Stimulated activated CD4-positive, alpha-beta T cell treated with anti-CD3 and anti-CD28 coated beads, TNF-alpha, amount 100 ng/mL, for 24 hours (primary cell): ENCODE data around the gene R3HDML.
"Not testable (repeated sequence)": the region's sequence is repeated elsewhere in the genome, so short reads cannot be mapped to it uniquely, and the experiment has no call there.

Experiments
- DNase-seq, 3 experiments: peaks; one replicate each; pipeline ENCODE4 v3.0.0-alpha.2; 2020; ENCODE audit warnings: low read depth in 3 of 3

The R3HDML gene

DNA sequence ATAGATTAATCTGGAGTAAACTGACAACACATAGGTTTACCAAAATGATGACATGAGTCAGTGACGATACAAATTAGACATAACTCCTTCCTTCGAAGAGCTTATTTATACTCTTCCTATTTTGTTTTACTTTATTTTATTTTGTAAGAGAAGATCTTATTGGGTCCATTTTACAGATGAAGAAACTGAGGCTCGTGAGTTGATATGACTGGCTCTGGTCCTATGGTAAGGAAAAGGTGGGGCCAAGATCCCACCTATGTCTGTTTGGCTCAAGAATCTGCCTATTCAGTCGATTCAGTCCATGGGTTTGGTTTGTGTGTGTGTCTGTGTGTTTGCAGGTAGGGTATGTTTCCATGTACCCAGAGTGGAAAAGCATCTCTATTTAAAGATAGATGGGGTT lies 8.4 kb upstream of the R3HDML start:
- no peak for DNase-seq

DNA sequence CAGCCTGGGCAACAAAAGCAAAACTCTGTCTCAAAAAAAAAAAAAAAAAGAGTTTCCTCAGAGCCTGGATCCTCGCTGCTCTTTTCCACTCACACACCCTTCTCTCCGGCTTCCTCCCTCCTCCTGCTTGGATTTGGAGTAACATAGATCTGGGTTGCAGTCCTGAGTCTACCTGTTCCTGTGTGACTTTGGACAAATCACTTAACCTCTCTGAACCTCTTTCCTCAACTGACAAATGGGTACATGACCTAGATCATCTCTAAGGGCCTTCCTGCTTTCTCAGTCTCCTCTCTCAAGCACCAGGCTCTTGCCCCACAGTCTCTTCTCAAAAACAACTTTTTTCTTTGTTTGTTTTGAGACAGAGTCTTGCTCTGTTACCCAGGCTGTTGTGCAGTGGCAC lies 5.6 kb upstream of the R3HDML start:
- DNase-seq: no peak

DNA sequence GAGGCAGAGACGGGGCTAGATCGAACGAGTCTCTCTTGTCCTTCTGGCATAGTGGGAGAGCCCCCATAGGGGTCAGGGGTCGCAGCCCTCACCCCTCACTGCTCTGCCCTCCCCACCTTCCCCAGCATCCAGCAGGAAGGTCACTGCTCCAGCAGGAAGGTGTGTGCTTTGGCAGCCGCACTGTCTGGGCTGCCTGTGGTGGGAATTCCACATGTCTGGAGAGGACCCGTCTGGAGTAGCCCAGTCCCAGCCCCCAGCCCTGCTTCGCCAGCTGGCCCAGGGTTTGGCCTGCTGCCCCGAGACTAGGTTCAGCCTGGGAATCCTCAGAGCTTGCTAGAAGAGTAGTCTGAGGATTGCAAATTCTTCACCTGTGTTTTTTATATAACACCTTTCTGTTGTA lies 2.5 kb upstream of the R3HDML start:
- DNase-seq: no peak

DNA sequence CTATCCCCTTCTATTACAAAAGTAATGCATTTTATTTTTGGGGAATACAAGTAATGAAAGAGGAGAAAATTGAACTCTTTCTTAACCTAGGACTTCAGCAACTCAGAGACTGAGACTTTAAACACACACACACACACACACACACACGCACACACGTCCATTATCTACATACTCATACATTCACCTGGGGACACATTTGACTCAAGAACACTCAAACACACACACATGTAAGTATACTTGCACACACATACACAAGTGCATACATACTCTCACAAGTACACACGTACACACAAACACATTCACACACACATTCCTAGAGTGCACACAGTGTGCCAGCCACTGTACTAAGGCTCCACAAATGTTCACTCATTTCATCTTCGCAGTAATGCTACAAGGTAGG lies 2.1 kb upstream of the R3HDML start:
- DNase-seq: no peak

DNA sequence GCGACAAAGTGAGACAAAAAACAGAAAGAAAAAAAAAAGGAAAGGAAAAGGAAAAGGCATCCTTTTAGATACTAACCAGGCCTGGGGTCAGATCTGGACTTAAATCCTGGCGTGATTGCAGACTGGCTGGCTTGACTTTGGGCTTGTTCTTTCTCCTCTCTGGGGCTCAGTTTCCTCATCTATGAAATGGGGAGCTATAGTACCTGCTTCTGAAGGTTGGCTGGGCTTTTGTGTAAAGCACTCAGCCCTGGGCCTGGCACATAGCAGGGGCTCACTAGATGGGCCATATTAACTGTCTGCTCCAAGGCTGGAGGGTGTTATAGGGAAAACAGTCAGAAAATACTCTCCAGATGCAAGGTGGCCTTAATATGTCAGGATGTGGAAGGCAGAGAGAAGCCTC lies 1.2 kb upstream of the R3HDML start:
- no peak for DNase-seq

DNA sequence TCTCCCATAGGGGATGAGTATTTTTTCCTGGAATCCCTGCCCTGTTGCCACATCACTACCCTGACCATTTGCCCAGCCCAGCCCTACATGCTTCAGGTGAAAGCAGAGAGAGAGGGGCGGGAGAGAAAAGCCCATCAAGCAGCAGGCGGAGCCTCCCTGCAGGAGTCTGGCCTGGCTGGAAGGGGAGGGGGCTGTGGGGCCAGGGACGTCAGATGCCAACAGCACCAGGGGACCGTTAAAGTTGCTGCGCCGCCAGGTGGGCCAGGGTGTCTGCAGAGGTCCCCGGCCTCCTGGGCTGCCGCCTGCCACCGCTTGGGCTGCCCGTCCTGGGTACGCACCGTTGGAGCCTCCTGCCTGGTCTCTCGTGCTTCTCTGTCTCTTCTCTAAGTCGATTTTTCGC lies 757 bp upstream of the R3HDML start:
- no peak for DNase-seq

DNA sequence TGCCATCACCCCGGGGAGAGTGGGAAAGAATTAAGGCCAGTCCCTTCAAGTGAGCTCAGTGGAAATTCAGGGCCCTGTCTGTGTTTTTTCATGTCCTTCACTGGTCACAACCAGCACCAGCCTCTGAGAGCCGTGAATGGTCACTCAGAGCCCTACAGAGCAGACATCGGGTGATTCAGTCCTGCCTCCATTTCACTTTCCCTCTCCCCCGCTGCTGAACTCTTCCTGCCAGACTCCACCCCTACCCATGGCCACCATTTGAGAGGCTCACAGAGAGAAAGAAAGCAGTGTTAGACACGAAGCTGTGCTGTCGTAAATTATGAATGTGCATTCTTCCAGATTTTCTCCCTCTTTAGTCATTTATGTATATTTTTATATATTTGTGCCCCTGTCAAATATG lies 5.4 kb downstream of the R3HDML start:
- no peak for DNase-seq

DNA sequence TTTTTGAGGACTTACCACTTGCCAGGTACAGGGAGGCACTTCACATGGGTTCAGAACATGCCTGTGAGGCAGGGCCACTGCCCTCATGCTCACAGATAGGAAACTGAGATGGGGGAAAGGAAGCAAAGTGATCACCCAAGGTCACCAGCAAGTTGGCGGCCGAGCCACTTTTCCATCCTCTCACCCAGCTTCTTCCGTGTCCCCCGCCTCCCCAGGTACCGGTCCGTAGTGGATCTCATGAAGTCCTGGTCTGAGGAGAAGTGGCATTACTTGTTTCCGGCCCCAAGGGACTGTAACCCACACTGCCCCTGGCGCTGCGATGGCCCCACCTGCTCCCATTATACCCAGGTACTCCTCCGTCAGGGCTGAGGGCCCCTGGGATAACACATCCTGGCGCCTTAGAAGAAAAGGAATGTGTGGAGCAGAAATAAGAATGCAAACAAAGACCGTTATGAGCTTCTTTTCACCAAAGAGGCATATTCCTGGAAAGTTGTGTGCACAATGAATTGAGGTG lies 6.4 kb downstream of the R3HDML start:
- DNase-seq: no peak

DNA sequence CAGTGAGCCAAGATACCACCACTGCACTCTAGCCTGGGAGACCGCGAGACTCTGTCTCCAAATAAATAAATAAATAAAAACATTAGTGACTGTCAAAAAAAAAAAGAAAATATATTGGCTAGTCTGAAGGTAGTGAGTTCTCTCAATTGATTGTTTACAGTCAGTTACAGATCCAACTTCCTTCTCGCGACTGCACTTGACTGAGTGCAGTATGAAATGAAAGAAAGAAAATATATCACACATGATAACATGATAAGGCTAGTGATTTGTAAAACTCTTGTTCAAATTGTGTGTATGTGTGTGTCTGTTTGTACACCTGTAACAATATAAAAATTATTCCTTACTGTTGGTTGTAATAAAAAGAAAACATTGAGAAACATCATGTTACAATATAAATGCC lies 7.9 kb downstream of the R3HDML start:
- DNase-seq: no peak

DNA sequence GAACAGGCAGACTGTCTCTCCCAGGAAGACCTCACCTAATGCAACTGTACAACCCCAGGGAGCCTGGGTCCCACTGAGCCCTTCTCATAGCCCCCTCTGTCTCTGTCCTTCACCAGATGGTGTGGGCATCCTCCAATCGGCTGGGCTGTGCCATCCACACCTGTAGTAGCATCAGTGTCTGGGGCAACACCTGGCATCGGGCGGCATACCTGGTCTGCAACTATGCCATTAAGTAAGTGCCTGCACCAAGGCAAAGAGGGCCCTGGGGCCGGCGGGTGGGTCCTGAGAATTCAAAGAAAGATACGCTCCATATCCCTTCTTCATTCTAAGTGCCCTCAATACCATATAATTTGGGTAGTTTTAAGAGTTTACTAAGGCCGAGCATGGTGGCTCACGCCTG lies 8.3 kb downstream of the R3HDML start:
- no peak for DNase-seq

DNA sequence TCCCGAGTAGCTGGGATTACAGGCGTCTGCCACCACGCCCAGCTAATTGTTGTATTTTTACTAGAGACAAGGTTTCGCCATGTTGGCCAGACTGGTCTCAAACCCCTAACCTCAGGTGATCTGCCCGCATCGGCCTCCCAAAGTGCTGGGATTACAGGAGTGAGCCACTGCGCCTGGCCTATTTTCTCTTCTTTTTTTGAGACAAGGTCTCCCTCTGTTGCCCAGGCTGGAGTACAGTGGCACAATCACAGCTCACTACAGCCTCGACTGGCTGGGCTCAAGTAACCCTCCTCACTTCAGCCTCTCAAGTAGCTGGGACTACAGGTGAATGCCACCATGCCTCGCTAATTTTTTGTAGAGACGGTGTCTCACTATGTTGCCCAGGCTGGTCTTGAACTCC lies 9.1 kb downstream of the R3HDML start:
- DNase-seq: not testable (repeated sequence)

DNA sequence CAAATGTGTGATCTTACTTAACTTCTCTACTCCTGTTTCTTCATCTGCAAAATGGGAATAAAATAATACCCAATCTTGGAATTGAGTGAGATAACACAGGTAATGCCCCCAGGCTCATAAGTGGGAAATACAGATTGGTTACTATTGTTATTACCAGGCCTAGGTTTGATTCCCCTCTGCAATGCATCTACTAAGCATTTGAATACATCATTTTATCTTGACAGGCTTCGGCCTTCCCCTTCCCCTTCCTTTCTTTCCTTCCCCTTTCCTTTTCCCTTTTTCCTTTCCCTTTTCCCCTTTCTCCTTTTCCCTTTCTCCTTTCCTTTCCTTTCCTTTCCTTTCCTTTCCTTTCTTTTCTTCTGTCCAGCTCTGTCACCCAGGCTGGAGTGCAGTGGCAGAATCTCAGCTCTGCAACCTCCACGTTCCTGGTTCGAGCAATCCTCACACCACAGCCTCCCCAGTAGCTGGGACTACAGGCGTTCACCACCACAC lies 11.4 kb downstream of the R3HDML start:
- no peak for DNase-seq

DNA sequence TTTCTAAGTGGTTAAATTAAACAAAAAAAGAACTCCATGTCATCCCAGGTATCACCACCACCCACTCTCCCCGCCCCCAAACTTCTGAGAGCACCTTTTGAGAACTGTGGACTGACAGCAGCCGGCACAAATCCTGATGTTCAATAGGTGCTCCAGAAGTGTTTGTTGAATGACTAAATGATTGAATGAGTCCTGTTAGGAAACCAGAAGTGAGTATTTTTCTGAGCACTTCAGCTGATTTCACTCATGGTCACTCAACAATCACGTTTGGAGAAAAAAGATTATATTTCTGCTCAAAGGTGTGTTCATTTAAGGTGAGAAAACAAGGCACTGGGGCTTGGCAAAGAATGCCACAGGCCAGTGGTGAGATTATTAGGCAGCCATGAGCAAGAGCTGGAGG lies 12.5 kb downstream of the R3HDML start:
- DNase-seq: no peak

DNA sequence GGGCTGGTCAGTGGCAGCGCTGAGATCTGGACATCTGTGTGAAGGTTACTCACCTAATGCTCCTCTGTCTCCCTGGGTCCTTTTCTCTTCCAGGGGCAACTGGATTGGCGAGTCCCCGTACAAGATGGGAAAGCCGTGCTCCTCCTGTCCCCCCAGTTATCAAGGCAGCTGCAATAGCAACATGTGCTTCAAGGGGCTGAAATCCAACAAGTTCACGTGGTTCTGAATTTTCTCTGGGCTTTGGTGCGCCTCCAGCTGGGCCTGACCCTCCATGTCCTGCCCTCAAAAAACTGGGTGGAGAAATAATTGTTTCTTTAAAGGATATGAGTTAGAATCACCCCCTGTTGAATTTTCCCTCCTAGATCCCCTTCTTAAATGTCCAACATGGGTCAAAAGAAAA lies 13.7 kb downstream of the R3HDML start:
- no peak for DNase-seq

DNA sequence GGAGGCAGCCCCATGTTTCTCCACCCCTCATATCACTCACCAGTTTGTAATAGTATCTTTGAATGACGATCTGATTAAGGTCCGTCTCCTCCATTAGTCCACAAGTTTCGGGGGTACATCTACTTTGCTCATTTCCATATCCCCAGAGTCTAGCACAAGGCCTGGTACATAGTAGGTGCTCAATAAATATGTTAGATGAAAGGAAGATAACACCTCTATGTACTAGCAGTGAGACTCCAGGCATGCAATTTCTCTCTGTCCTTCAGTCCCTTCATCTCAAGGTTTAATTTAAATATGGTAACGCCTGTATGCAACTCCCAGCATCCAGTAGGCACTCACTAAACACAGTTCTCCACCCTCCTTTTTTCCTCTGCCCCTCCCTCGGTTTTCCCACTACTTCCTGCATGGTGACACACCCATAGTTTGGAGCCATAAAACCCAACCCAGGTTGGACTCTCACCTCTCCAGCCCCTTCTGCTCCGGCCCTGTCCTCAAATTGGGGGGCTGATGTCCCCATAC lies 18.2 kb downstream of the R3HDML start:
- DNase-seq: no peak

DNA sequence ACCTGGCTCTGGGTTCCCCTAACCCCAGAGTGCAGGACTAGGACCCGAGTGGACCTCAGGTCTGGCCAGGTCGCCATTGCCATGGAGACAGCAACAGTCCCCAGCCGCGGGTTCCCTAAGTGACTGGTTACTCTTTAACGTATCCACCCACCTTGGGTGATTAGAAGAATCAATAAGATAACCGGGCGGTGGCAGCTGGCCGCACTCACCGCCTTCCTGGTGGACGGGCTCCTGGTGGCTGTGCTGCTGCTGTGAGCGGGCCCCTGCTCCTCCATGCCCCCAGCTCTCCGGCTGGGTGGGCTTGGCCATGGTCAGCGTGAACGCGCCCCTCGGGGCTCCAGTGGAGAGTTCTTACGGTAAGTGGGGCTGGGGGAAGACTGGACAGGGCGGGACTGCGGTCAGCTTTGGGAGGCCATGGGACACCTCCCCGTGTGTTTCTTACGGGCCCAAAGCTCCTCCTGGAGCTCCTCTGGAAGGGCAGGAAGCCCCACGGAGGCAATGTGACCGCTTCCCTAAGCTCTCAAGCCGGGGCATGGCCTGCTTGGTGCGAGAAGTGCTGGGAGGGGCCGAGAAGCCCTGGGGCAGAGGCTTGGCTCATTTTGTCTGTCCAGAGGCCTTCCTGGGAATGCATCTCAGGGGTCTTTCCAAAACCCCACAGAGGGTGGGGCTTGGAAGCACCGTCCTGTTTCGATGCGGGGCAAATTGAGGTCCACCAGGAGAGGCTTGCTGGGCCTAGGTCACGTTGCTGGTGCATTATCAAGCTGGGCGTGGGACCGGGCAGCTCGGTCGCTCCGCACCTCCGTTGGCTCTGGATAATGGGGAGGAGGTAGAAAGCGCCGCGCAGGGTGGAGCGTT lies 18.9 kb downstream of the R3HDML start, which contains the start of gene HNF4A:
Gene HNF4A, plus strand, starts transcription at position 202 of the 855 bp plus-strand sequence. Its CDS starts 106 bp downstream, at position 308.
- no peak for DNase-seq

DNA sequence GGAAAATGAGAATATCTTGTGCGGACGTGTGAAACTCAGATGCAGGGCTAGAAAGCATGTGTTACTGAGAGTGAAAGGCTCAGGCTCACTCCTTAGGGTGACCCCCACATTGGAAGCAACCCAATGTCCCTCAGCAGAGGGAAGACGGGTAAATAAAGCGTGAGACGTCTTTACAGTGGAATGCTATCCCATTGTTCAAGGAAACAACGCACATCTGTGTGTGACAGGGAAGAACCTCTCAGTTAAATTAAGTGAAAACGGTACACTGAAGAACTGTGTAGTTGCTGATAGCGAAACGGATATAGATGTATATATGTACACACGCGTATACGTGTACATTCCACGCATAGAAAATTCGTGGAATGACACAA lies 19.5 kb downstream of the R3HDML start:
- no peak for DNase-seq

DNA sequence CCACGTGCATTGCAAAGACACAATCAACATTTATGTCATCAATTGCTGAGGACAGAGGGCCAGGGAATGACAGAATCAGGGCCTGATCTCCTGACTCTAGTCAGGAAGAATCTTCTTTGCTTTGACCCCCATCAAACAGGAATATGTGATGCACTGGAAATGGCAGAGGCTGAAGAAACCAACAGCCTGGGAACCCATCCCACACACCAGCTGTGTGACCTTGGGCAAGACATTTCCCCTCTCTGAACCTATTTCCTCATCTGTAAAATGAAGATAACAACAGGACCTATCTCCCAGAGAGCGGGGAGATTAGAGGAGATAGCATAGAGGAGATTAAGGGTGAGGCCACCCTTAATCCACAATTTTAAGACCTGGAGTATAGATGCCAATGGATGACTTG lies 20.2 kb downstream of the R3HDML start:
- DNase-seq: no peak

DNA sequence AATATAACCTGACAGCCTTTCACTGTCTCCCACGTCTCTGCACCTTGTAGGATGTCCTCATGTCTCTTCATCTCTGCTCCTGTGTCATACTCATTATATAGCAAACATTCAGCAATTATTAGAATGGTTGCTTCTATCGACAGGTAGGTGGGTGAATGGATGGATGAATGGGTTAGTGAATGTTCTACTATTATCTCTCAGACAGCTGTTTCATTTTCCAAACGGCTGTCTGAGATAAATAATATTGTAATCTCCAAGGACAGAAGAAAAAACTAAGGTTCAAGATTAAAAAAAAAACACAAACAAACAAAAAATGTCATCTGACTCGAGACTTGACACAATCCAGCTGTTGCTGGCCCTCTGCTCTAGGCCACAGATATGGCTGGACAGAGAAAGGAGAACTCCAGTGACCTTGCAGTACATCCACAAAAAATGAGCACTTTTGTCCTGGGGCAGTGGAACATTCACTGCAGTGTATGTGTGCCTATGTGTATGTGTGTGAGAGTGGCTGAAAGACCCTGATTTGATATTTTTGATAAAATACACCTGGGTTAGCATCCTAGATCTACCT lies 20.8 kb downstream of the R3HDML start:
- no peak for DNase-seq

DNA sequence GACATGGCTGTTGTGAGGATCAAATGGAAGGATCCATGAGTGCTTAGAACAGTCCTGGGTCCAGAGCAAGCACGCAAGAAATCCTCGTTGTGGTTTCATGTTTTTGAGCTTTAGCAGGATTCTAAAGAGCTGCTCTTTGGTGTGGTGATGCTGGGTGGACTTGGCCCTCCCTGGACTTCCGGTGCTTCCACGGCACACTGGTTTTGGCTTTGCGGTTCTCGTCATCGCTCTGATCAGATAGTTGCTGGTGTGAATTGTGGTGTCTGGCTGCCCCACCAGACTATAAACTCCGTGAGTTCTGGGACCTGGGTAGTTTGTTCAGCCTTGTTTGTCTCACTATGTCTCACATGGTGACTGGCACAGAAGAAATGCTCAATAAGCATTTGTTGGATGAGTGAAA lies 21.9 kb downstream of the R3HDML start:
- DNase-seq: no peak

DNA sequence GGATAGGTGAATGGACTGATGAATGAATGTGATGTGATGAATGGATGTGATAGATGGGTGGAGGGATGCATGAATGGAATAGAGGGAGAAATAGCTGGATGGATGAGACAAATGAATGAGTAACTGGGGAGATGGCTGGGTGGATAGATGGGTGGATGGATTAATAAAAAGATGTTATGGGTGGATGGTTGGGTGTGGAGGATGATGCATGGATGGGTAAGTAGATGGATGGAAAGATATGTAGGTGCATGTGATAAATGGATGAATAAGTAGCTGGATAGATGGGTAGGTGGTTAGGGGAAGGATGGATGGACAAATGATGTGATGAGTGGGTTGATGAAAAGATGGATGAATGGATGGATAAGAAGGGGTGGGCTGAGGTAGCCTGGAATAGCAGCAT lies 23.4 kb downstream of the R3HDML start:
- no peak for DNase-seq

DNA sequence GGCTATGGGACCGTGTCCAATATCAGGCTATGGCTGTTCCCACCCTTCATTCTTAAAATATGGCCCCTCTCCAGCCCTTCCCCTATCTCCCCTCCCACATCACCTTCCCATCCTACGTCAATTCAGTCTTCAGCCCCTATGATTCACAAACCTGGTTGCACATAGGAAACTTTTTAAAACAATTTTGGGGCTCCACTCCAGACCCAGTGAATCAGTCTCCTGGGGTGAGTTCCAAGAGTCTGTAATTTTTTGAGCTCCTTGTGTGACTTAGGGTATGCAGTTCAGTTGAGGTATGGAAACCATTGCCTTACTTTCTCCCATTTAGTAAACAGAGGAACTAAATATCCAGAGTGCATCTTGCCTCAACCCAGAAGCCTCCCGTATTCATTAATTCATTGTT lies 24.2 kb downstream of the R3HDML start:
- DNase-seq: no peak

DNA sequence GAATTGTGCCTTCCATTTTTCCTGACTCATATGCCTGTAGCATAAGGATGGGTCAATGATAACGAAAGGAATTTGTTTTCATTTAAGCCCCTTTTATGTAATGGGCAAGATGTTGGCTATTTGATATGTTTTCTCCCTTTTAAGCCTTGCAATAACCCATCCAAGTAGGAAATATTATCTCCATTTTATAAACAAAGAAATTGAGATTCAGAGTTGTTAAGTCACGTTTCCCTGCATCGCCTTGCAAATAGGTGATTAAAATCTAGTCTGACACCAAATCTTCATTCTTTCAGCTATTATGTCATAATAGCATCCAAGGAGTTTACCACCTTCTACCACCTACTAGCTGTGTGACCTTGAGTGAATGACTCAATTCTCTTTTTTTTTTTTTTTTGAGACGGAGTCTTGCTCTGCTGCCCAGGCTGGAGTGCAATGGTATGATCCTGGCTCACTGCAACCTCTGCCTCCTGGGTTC lies 25.7 kb downstream of the R3HDML start:
- DNase-seq: no peak
